NK-92 (cell line): Measurements from ENCODE around the gene HPSE2.
"Not testable (repeated sequence)": the region's sequence is repeated elsewhere in the genome, so short reads cannot be mapped to it uniquely, and the experiment has no call there.

Experiments
- DNase-seq: peaks from one replicate; lab custom pipeline; 2025; ENCODE audit not compliant: unreplicated experiment; lab: John Stamatoyannopoulos, UW

Gene HPSE2

GRCh38 chr10:98577168-98577567 is 658.5 kb downstream of the HPSE2 start:
- DNase-seq: no peak

- DNase-seq: no peak
Measured at GRCh38 chr10:98576096-98576495, 659.6 kb downstream of the HPSE2 start.

DNA sequence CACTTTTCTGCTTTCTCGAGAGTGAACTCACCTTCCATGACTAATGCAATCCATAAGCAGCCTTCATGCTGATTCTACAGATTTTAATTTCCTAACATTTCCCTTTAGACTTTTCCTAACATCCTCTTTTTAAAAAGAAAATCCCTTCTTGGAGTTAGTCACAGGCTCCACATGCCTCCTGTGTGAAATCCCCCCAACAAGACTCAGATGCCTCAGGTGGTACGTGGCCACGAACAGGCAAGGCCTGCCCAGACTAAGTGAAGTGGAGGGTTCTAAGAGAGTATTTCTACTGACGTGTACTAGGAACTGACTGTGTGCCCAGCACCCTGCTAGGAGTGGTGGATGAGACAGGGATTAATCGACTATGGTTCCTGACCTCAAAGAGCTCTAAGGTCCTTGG is 663.1 kb downstream of the HPSE2 start:
- DNase-seq: no peak

GRCh38 chr10:98570834-98571233 is 664.8 kb downstream of the HPSE2 start:
- no peak for DNase-seq

- DNase-seq: no peak
Measured at GRCh38 chr10:98569853-98570252, 665.8 kb downstream of the HPSE2 start.

DNA sequence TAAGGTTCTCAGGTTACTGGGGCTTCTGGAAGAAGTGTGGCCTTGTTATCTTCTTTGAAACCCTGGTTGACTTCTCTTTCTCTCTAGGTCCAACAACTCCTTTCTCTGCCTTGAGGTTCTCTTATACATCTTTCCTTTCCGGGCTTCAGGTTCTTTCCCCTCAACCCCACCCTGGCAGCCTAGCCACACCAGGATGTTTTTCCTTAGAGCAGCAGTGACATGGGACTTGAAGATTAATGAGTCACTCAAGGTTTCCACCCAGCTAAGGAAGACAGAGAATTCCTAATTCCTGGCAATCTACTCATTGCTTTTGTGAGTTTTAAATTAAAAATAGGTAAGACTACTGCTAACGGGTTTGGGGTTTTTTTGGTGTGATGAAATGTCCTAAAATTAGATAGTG is 667.1 kb downstream of the HPSE2 start:
- DNase-seq: no peak

- no peak for DNase-seq
Measured at GRCh38 chr10:98567391-98568133, 668.1 kb downstream of the HPSE2 start.

DNA sequence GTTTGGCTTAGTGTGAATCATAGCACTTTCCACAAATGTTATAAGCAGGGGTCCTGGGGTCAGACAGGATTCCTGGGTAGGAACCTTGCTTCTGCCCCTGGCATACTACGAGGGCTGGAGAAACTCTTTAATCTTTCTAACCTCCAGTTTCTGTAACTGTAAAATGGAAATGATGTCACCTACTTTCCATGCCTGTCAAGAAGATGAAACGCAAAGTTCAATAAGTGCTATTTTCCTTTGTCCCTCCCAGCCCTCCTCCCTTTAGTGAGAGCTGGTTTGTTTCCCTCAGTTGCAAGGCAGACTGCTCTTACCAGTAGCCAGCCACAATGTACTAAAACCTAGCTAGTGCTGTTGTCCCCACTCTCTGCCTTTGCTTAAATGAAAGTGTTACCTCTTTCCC is 671.8 kb downstream of the HPSE2 start:
- no peak for DNase-seq

- no peak for DNase-seq
Measured at GRCh38 chr10:98560565-98560964, 675.1 kb downstream of the HPSE2 start.

DNA sequence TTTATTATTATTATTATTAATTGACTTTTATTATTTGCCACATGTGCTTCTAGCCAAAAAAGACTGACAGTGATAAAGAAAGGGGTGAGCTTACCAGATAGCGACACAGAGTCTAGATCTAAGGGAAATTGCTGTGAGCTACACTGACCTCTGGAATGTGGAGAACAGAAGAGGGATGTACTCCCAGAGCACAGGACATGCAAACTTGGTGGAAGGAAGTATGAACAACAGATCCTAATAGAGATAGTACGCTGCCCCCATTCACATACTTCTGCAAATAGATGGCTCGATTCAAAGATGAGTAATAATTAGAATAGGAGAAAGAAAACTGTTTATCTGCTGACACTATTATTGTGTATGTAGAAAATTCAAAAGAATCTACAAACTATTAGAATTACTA is 679.6 kb downstream of the HPSE2 start:
- DNase-seq: no peak

DNA sequence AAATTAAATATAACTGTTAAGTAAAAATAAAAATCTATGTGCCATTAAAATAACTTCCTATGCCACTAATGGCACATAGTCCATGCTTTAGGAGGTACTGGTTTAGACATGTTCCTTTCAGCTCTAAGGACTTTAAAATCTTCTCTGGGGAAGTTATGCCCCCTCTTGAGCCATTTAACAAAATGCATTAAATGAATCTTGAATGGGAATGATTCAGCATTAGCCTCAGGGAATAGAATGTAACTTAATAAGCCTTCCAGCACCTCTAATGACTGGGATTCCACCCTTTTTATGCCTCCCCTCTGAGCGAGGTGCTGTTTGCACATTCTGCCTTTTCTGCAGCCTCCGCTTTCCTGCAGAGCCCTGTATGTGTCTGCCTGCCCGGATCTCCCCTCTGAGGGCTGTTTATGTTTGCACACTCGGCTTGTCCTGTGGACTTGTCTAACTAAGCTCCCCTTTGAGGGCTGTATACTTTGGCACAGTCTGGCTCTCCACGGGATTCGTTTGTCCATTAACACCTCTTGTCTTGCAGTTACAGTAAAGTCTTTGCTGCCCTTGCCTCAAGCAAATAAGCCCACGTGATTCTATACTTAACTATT is 680.5 kb downstream of the HPSE2 start:
- no peak for DNase-seq

GRCh38 chr10:98541561-98541960 is 694.1 kb downstream of the HPSE2 start:
- not testable (repeated sequence) for DNase-seq

DNA sequence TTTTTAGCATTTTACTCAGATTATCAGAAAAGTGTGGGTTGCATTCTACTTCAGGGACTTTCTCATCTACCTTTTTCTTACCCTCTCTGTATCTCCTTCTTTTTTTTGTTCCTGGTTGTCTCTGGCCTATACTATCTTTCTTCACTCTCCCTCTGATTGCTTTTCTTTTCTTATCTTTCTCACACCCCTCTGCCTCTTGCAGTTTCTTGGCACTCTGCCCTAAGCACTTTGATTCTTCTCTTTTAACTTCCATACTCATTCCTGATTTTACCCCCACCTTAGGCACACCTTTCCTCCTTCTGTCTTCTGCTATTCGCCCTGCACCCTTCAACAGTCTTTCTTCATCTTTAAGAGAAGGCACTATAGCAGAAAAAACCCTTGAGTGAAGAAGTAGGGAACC is 696.1 kb downstream of the HPSE2 start:
- no peak for DNase-seq

DNA sequence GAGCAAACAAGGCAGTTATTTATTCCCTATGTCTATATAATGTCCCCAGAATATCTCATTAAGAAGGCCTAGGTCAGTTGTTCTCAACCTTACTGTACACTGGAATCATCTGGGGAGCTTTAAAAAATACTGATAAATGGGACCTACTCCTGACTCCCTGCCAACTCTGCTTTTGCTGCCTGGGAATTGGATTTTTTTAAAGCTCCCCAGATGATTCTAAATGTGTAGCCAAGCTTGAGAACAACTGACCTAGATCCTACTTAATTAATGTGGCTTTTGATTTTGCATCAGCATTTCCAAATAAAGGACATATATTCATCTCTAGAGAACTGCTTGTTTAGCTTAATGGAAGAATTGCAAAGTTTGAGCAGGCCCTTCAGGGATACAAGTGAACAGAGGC is 697.2 kb downstream of the HPSE2 start:
- no peak for DNase-seq

DNA sequence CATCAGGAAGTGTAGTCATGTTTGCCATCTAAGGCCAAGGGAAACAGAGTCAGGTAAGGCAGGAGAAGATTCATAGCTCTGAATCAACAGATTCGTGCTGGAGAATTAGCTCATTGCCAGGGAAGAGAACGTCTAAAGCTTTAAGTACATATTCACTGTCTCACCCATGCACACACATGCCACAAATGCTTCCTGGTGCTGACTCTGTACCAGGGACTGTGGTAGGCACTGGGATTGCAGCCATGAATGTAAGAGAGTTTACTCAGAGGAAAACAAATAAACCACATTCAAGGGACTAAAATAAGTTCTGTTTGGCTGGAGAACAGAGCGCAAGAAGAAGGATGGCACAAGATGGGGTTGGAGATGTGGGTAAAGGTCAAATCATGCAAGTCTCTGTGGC is 699.1 kb downstream of the HPSE2 start:
- DNase-seq: no peak

DNA sequence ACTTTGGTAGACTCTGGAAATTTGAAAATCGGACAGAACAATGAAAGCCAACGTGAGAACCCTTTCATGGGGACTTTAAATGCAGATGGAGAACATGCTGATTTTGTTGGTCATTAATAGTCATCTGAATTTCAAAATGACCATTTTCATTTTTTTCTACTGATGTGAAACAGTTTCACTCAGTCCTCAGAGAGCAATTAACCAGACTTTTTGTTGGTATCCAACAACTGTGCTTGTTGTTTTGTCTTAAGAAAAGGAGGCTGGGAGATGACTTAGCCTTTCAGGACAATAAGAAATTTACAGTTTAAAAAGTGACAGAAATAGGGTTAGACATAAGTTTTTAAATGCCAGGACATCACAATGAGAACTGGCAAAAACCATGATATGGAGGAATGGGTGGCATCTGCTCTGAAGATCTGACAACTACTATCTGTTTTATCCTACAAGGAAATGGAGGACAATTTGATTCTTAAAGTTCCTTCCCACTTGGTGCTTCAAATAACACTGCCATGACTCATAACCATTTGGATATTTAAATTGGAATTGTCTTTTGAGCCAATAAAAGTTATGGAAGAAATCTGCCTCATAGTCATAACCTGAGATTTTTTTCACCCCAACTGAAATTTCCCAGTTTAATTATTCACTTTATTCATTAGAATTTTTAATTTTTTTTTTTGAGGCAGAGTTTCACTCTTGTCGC is 701.8 kb downstream of the HPSE2 start:
- no peak for DNase-seq

DNA sequence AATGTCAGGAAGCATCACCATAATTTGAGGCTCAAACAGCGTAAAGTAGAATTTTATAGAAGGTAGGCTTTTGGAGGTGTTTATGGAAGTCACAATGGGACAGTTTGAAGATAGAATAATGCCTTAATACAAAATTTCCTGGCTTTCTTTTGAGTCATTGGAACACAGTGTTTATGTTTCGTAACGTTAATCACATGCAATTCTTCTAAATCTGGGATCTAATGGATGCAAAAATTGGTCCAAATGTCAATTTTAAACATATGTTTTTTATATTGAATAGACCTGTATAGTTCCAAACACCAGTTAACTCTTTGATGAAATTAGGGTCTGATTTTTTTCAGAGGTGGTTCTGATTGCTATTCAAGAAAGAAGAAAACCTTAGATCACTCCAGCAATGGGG is 702.4 kb downstream of the HPSE2 start:
- no peak for DNase-seq

- no peak for DNase-seq
Measured at GRCh38 chr10:98528805-98529183, 706.9 kb downstream of the HPSE2 start.

GRCh38 chr10:98528166-98528804 is 707.4 kb downstream of the HPSE2 start:
- DNase-seq: no peak

DNA sequence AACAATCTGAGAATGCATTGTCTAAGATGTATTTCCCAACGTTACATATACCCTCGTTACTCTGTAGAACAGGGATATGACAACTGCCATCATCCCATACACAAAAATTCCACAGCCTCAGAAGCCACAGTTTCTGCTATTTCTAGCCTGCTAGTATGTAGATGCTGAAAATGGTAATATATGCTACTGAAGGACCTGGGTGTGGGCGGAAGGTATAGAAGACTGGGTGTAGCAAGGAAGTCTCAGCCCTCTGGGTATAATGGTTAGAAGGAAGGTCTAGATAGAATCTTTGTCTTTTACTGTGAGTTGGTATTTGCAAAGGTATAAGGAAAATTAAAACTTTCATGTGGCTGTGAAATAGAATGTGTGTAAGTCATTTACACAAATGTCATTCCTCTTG is 709.7 kb downstream of the HPSE2 start:
- DNase-seq: no peak

- DNase-seq: no peak
Measured at GRCh38 chr10:98524124-98524523, 711.5 kb downstream of the HPSE2 start.

- DNase-seq: no peak
Measured at GRCh38 chr10:98519841-98520240, 715.8 kb downstream of the HPSE2 start.
